HG03060 (cell line): Measurements from ENCODE around the gene CLDN11.

Source experiments
- ATAC-seq: cut with Tn5 transposase; IDR thresholded peaks from one replicate; pipeline ENCODE4 v1.9.1; 2021; ENCODE audit warnings: low read depth, moderate number of reproducible peaks; ENCODE audit not compliant: unreplicated experiment

Gene CLDN11

GRCh38 chr3:170469151-170470062 is 50.7 kb downstream of the CLDN11 start:
- ATAC-seq = no peak

GRCh38 chr3:170470063-170471016 is 51.7 kb downstream of the CLDN11 start:
- ATAC-seq = no peak

- ATAC-seq = no peak
Measured at GRCh38 chr3:170471149-170471548, 52.5 kb downstream of the CLDN11 start.

- ATAC-seq = no peak
Measured at GRCh38 chr3:170473358-170473757, 54.7 kb downstream of the CLDN11 start.

GRCh38 chr3:170475092-170475685 is 56.5 kb downstream of the CLDN11 start:
- no peak for ATAC-seq

GRCh38 chr3:170476291-170476690 is 57.6 kb downstream of the CLDN11 start:
- no peak for ATAC-seq

- no peak for ATAC-seq
Measured at GRCh38 chr3:170477395-170477794, 58.7 kb downstream of the CLDN11 start.

- ATAC-seq = no peak
Measured at GRCh38 chr3:170480111-170480510, 61.4 kb downstream of the CLDN11 start.

GRCh38 chr3:170482199-170482598 is 63.5 kb downstream of the CLDN11 start:
- no peak for ATAC-seq

GRCh38 chr3:170483485-170484262 is 65.0 kb downstream of the CLDN11 start:
- ATAC-seq = no peak
